Hepatocyte (in vitro differentiated cells): ENCODE results near the gene EPAS1.

ENCODE experiments used
- CTCF ChIP-seq: fragments of 200-600 bp; sonication (generic); IDR thresholded peaks from 2 replicates; pipeline ENCODE4 v1.5.1; 2016; ENCODE audit warnings: antibody characterized with exemption, mild to moderate bottlenecking; ENCODE audit not compliant: poor library complexity
- EZH2 ChIP-seq: fragments of 200-600 bp; sonication (generic); IDR thresholded peaks from 2 replicates; pipeline ENCODE4 v1.6.1; 2016; ENCODE audit warnings: antibody characterized with exemption, mild to moderate bottlenecking, borderline replicate concordance

GRCh38 chr2:46431481-46432235 is 134.5 kb downstream of the EPAS1 start:
- TF ChIP-seq CTCF, result no peak
- no peak for TF ChIP-seq EZH2
